Tibial nerve (tissue), 4 donors: ENCODE data around the gene KIRREL2. TPM values are rescaled to one million over a fixed set of nuclear protein-coding genes. Genes with fewer than 3 reads are reported as not detected.

Experiments
- DNase-seq, 2 donors: peaks; one replicate each; pipeline ENCODE4 v3.0.0-alpha.2; 2019; ENCODE audit warnings: low spot score in 2 of 2
- H3K27ac ChIP-seq, 4 donors: fragments of 200-600 bp; sonication (generic) in 3 of 4; one replicate each; pipeline ENCODE4 v1.5.1; 2017 to 2019; ENCODE audit warnings: mild to moderate bottlenecking in 1 of 4
- H3K27me3 ChIP-seq, 2 donors: fragments of 200-600 bp; sonication (generic) in 1 of 2; one replicate each; pipeline versions ENCODE4 v1.5.1 to v1.6.0; 2017 to 2019
- H3K36me3 ChIP-seq, 3 donors: fragments of 200-600 bp; sonication (generic); one replicate each; pipeline ENCODE4 v1.5.1; 2018 to 2019
- H3K4me1 ChIP-seq, 4 donors: fragments of 200-600 bp; sonication (generic) in 3 of 4; one replicate each; pipeline ENCODE4 v1.5.1; 2017 to 2019
- H3K4me3 ChIP-seq, 4 donors: fragments of 200-600 bp; sonication (generic) in 3 of 4; one replicate each; pipeline ENCODE4 v1.5.1; 2017 to 2019; ENCODE audit warnings: mild to moderate bottlenecking in 1 of 4, moderate library complexity in 1 of 4
- H3K9me3 ChIP-seq, 4 donors: fragments of 200-600 bp; sonication (generic) in 3 of 4; one replicate each; pipeline ENCODE4 v1.5.1; 2017 to 2019
- CTCF ChIP-seq, 5 experiments: fragments of 200-600 bp in 3 of 5; fragments of 450-650 bp in 2 of 5; sonication (generic) in 3 of 5; IDR thresholded peaks; one replicate each; pipeline ENCODE4 v1.5.1; 2016 to 2019; ENCODE audit warnings: antibody characterized with exemption in 5 of 5, mild to moderate bottlenecking in 3 of 5, moderate library complexity in 2 of 5
- EP300 ChIP-seq, 2 donors: sonication (generic); formaldehyde crosslinking; IDR thresholded peaks; one replicate each; pipeline ENCODE4 v1.6.1; 2017; ENCODE audit warnings: antibody characterized with exemption in 2 of 2, mild to moderate bottlenecking in 1 of 2
- POLR2A ChIP-seq, 2 donors: fragments of 450-650 bp; IDR thresholded peaks; one replicate each; pipeline ENCODE4 v1.6.1; 2017; ENCODE audit warnings: antibody characterized with exemption in 2 of 2, mild to moderate bottlenecking in 2 of 2, moderate library complexity in 2 of 2
- WGBS, 2 donors: methylation state at CpG; one replicate each; pipeline ENCODE4 v1.1.5; 2018; 5-methylcytosine and 5-hydroxymethylcytosine counted together
- total RNA-seq, 4 donors: library from RNA; depleted of rRNA; stranded (reverse); fragments of >200 nt; gene quantifications; one replicate each; pipeline ENCODE4 v1.1.0, GENCODE V29; 2016

The KIRREL2 gene
- under 1 TPM in 1 of 4 donors, not detected in 3; 0.44 TPM for total RNA-seq

GRCh38 chr19:35856546-35857149, at the start of gene KIRREL2:
Gene KIRREL2, plus strand, starts transcription at chr19:35856911. Its CDS starts 209 bp downstream, at chr19:35857120.
- Histone ChIP-seq H3K4me3 (peak within 1 kb of the TSS in 3 of 4 donors; percentile 24 to 43 (median 41)), H3K9me3 (peaks cover 0 to 16% (median 0%) of the 10 kb centered on the region in 4 donors), H3K27me3 (peaks cover 0 to 94% of the 10 kb centered on the region in 2 donors), H3K4me1 (peaks cover 0 to 25% (median 10%) of the 10 kb centered on the region in 4 donors), H3K27ac (no peak within 1 kb of the TSS), H3K36me3 (no peaks in the 10 kb centered on the region)
- DNase-seq = no peak
- TF ChIP-seq POLR2A (IDR thresholded peaks at IDR 0.05) (no peak), EP300 (IDR thresholded peaks at IDR 0.05) (no peak), CTCF (IDR thresholded peaks at IDR 0.05) (no peak)
- WGBS, 2 donors = 1 to 2% methylated on average over 36 to 40 of the region's 42 CpGs

- TF ChIP-seq POLR2A (IDR thresholded peaks at IDR 0.05) (no peak), CTCF (IDR thresholded peaks at IDR 0.05) (no peak), EP300 (IDR thresholded peaks at IDR 0.05) (no peak)
- WGBS, 2 donors = 90% methylated on average over 5 of the region's 5 CpGs
- Histone ChIP-seq H3K27me3 (peaks cover 0 to 18% of the 10 kb centered on the region in 2 donors), H3K9me3 (no peaks in the 10 kb centered on the region), H3K4me1 (no peaks in the 10 kb centered on the region), H3K4me3 (no peak overlapping the region), H3K36me3 (no peaks in the 10 kb centered on the region), H3K27ac (no peak overlapping the region)
- DNase-seq = no peak
Measured at GRCh38 chr19:35807633-35808032, 49.1 kb upstream of the KIRREL2 start.

- Histone ChIP-seq H3K4me1 (no peaks in the 10 kb centered on the region), H3K9me3 (no peaks in the 10 kb centered on the region), H3K4me3 (no peak overlapping the region), H3K36me3 (no peaks in the 10 kb centered on the region), H3K27me3 (peaks cover 0 to 29% of the 10 kb centered on the region in 2 donors), H3K27ac (no peak overlapping the region)
- TF ChIP-seq CTCF (IDR thresholded peaks at IDR 0.05) (no peak), EP300 (IDR thresholded peaks at IDR 0.05) (no peak), POLR2A (IDR thresholded peaks at IDR 0.05) (no peak)
- DNase-seq = no peak
- 64 to 68% methylated on average over 16 to 18 of the region's 18 CpGs for WGBS, 2 donors
Measured at GRCh38 chr19:35811317-35812219, 45.1 kb upstream of the KIRREL2 start.

GRCh38 chr19:35812220-35813042, 44.3 kb upstream of the KIRREL2 start, which contains the start of gene PRODH2:
Gene PRODH2, minus strand, starts transcription at chr19:35812845. Its CDS starts 40 bp downstream, at chr19:35812805.
- Histone ChIP-seq H3K36me3 (no peaks in the 10 kb centered on the region), H3K4me3 (no peak within 1 kb of the TSS), H3K27me3 (peaks cover 0 to 31% of the 10 kb centered on the region in 2 donors)

More at GRCh38 chr19:35812220-35813042, 44.3 kb upstream of the KIRREL2 start, which contains the start of gene PRODH2:
- Histone ChIP-seq H3K4me1 (no peaks in the 10 kb centered on the region), H3K9me3 (no peaks in the 10 kb centered on the region), H3K27ac (no peak within 1 kb of the TSS)
- no peak for TF ChIP-seq CTCF (IDR thresholded peaks at IDR 0.05)
- TF ChIP-seq EP300 (IDR thresholded peaks at IDR 0.05) = no peak
- TF ChIP-seq POLR2A (IDR thresholded peaks at IDR 0.05) = no peak
- 66 to 71% methylated on average over 23 to 24 of the region's 26 CpGs for WGBS, 2 donors
- DNase-seq = no peak
